A549 (cell line): ENCODE results near the gene RBMS3. TPM values are rescaled to one million over a fixed set of nuclear protein-coding genes. Genes with fewer than 3 reads are reported as not detected.

Experiments used
- ATAC-seq, 2 experiments: fragments of 200-7000 bp in 1 of 2; fragments of >200 bp in 1 of 2; cut with Nextera tagmentation in 1 of 2; cut with Tn5 transposase in 1 of 2; 3 replicates each; pipeline versions ENCODE4 v1.8.0 to v1.9.1; 2018 to 2020; ENCODE audit warnings: mild to moderate bottlenecking in 1 of 2, moderate library complexity in 1 of 2
- CTCF ChIA-PET: fragments of 300-600 bp; sonication (Branson Sonifier 250); formaldehyde crosslinking; extraction: SDS; loops from one replicate; lab custom pipeline; 2021; ENCODE audit warnings: antibody characterized with exemption, inconsistent platforms; lab: Yijun Ruan, JAX
- POLR2A ChIA-PET: fragments of 350-600 bp; formaldehyde crosslinking; extraction: SDS; loops from one replicate; lab custom pipeline; 2021; ENCODE audit warnings: antibody characterized with exemption, inconsistent platforms; lab: Yijun Ruan, JAX
- DNase-seq, 2 experiments: peaks; one replicate each; pipeline versions ENCODE4 v3.0.0 to v3.0.0-alpha.2; 2011 to 2016; ENCODE audit warnings: low read depth in 1 of 2, low spot score in 1 of 2
- FAIRE-seq: peaks from 2 replicates; lab custom pipeline; 2011; peaks lifted over from hg19 to GRCh38; lab: Jason Lieb, UNC
- H3K27ac ChIP-seq, 2 experiments: fragments of >200 bp; sonication (Bioruptor Twin); formaldehyde crosslinking; 3 replicates each; pipeline ENCODE4 v1.5.1; 2016 to 2017
- H3K4me1 ChIP-seq: fragments of >200 bp; sonication (Bioruptor Twin); formaldehyde crosslinking; 3 replicates; pipeline ENCODE4 v1.6.1; 2016
- H3K4me2 ChIP-seq: fragments of >200 bp; sonication (Bioruptor Twin); formaldehyde crosslinking; 3 replicates; pipeline ENCODE4 v1.6.1; 2016
- H3K4me3 ChIP-seq: fragments of >200 bp; sonication (Bioruptor Twin); formaldehyde crosslinking; 3 replicates; pipeline ENCODE4 v1.5.1; 2016
- H3K9me3 ChIP-seq: fragments of >200 bp; sonication (Bioruptor Twin); formaldehyde crosslinking; 3 replicates; pipeline ENCODE4 v1.6.1; 2016
- CBX2 ChIP-seq: fragments of 200-600 bp; sonication (generic); IDR thresholded peaks from 2 replicates; pipeline ENCODE4 v1.6.1; 2016; ENCODE audit warnings: low read depth, mild to moderate bottlenecking, borderline replicate concordance
- CEBPB ChIP-seq, 2 experiments: fragments of >200 bp in 1 of 2; sonication (Bioruptor Twin) in 1 of 2; formaldehyde crosslinking in 1 of 2; IDR thresholded peaks; 2 replicates each; pipeline ENCODE4 v1.6.1; 2012 to 2016
- CHD4 ChIP-seq: fragments of 200-600 bp; sonication (generic); IDR thresholded peaks from 2 replicates; pipeline ENCODE4 v1.6.1; 2016; ENCODE audit warnings: antibody characterized with exemption, mild to moderate bottlenecking, borderline replicate concordance
- E2F6 ChIP-seq: IDR thresholded peaks from 2 replicates; pipeline ENCODE4 v1.6.1; 2012; ENCODE audit warnings: low read depth, borderline replicate concordance
- EHF ChIP-seq: fragments of 250-450 bp; sonication (Bioruptor Pico); IDR thresholded peaks from 2 replicates; pipeline ENCODE4 v1.5.0; 2020; ENCODE audit warnings: mild to moderate bottlenecking
- EP300 ChIP-seq, 2 experiments: fragments of >200 bp; sonication (Bioruptor Twin); formaldehyde crosslinking; IDR thresholded peaks; 2 replicates in 1 of 2; 3 replicates in 1 of 2; pipeline ENCODE4 v1.6.1; 2016 to 2017
- ESRRA ChIP-seq: fragments of 150-350 bp; IDR thresholded peaks from 2 replicates; pipeline ENCODE4 v1.6.1; 2014; ENCODE audit warnings: mild to moderate bottlenecking, low read length, borderline replicate concordance
- FOSB ChIP-seq: fragments of 250-450 bp; sonication (Bioruptor Pico); IDR thresholded peaks from 2 replicates; pipeline ENCODE4 v1.5.0; 2020; ENCODE audit warnings: mild to moderate bottlenecking, moderate library complexity
- FOSL2 ChIP-seq, 2 experiments: fragments of 450-650 bp in 1 of 2; fragments of >200 bp in 1 of 2; sonication (Bioruptor Twin) in 1 of 2; formaldehyde crosslinking; IDR thresholded peaks; 2 replicates each; pipeline versions ENCODE4 v1.5.0 to v1.6.1; 2016 to 2020; ENCODE audit warnings: mild to moderate bottlenecking in 1 of 2, moderate library complexity in 1 of 2
- GATA3 ChIP-seq: IDR thresholded peaks from 2 replicates; pipeline ENCODE4 v1.6.1; 2012; ENCODE audit warnings: borderline replicate concordance
- HDAC2 ChIP-seq: fragments of 200-600 bp; sonication (generic); IDR thresholded peaks from 2 replicates; pipeline ENCODE4 v1.6.1; 2016
- HOXB5 ChIP-seq: fragments of 250-450 bp; sonication (Bioruptor Pico); IDR thresholded peaks from 2 replicates; pipeline ENCODE4 v1.5.0; 2020; ENCODE audit warnings: mild to moderate bottlenecking, moderate library complexity
- KDM1A ChIP-seq: fragments of 200-600 bp; sonication (generic); IDR thresholded peaks from 2 replicates; pipeline ENCODE4 v1.6.1; 2016; ENCODE audit warnings: low read depth, mild to moderate bottlenecking
- MAFK ChIP-seq: fragments of 450-650 bp; IDR thresholded peaks from 2 replicates; pipeline ENCODE4 v1.6.1; 2014; ENCODE audit not compliant: partially characterized antibody
- MAZ ChIP-seq: fragments of 150-350 bp; IDR thresholded peaks from 2 replicates; pipeline ENCODE4 v1.6.1; 2014; ENCODE audit warnings: antibody characterized with exemption, low read depth, low read length, borderline replicate concordance
- MYC ChIP-seq: IDR thresholded peaks from 2 replicates; pipeline ENCODE4 v1.6.1; 2012; ENCODE audit warnings: mild to moderate bottlenecking, inconsistent platforms, low read length, improper control_type of control experiment, borderline replicate concordance
- NFE2L2 ChIP-seq: fragments of 150-350 bp; conservative IDR thresholded peaks from 2 replicates; pipeline ENCODE4 v1.6.1; 2014; ENCODE audit warnings: low read length
- NR3C1 ChIP-seq: fragments of >200 bp; sonication (Bioruptor Twin); formaldehyde crosslinking; IDR thresholded peaks from 3 replicates; pipeline ENCODE4 v1.6.1; 2017
- POLR2A ChIP-seq: IDR thresholded peaks from 2 replicates; pipeline ENCODE4 v1.6.1; 2012; ENCODE audit warnings: mild to moderate bottlenecking, low read length
- POLR2AphosphoS2 ChIP-seq: conservative IDR thresholded peaks from 2 replicates; pipeline ENCODE4 v1.6.1; 2012; ENCODE audit warnings: low read length, improper control_type of control experiment, inconsistent platforms
- RARB ChIP-seq: fragments of 250-450 bp; sonication (Bioruptor Pico); IDR thresholded peaks from 2 replicates; pipeline ENCODE4 v1.8.0; 2021; ENCODE audit warnings: mild to moderate bottlenecking, moderate library complexity
- RFX5 ChIP-seq: fragments of 450-650 bp; IDR thresholded peaks from 2 replicates; pipeline ENCODE4 v1.7.1; 2014; ENCODE audit warnings: antibody characterized with exemption, mild to moderate bottlenecking, moderate library complexity
- RNF2 ChIP-seq: fragments of 200-600 bp; sonication (generic); IDR thresholded peaks from 2 replicates; pipeline ENCODE4 v1.6.1; 2016; ENCODE audit warnings: low read depth, mild to moderate bottlenecking, antibody characterized with exemption, moderate library complexity, borderline replicate concordance
- SMC3 ChIP-seq: fragments of >200 bp; sonication (Bioruptor Twin); formaldehyde crosslinking; IDR thresholded peaks from 3 replicates; pipeline ENCODE4 v1.6.1; 2018; ENCODE audit warnings: inconsistent platforms
- SREBF2 ChIP-seq: fragments of 450-650 bp; IDR thresholded peaks from 2 replicates; pipeline ENCODE4 v1.6.1; 2014; ENCODE audit warnings: mild to moderate bottlenecking, moderate library complexity
- TFCP2L1 ChIP-seq: fragments of 250-450 bp; sonication (Bioruptor Pico); IDR thresholded peaks from 2 replicates; pipeline ENCODE4 v1.5.0; 2021; ENCODE audit warnings: mild to moderate bottlenecking
- TP53 ChIP-seq: fragments of 250-450 bp; sonication (Bioruptor Pico); IDR thresholded peaks from 2 replicates; pipeline ENCODE4 v1.5.0; 2021; ENCODE audit warnings: mild to moderate bottlenecking, moderate library complexity
- ZC3H11A ChIP-seq: fragments of 450-650 bp; IDR thresholded peaks from 2 replicates; pipeline ENCODE4 v1.6.1; 2014; ENCODE audit warnings: antibody characterized with exemption, mild to moderate bottlenecking
- ZFP36 ChIP-seq: fragments of 450-650 bp; IDR thresholded peaks from 2 replicates; pipeline ENCODE4 v1.6.1; 2014; ENCODE audit warnings: borderline replicate concordance; ENCODE audit not compliant: partially characterized antibody
- ZSCAN20 ChIP-seq: fragments of 250-450 bp; sonication (Bioruptor Pico); IDR thresholded peaks from 2 replicates; pipeline ENCODE4 v1.8.0; 2022; ENCODE audit warnings: mild to moderate bottlenecking, moderate library complexity
- WGBS: methylation state at CpG from one replicate; pipeline ENCODE4 v1.1.6; 2017; ENCODE audit errors: missing lambda C conversion rate; 5-methylcytosine and 5-hydroxymethylcytosine counted together
- polyA plus RNA-seq, 4 experiments: library from polyadenylated mRNA; depleted of rRNA in 3 of 4; stranded (reverse); fragments of >200 nt; fragmentation: RNase III in 1 of 4; extraction: RNeasy Plus Mini Kit Qiagen cat#74134 plus additional on column Dnase treatment in 1 of 4; gene quantifications; 2 replicates in 3 of 4; 3 replicates in 1 of 4; pipeline ENCODE4 v1.2.3, GENCODE V29; 2011 to 2017
- TF ChIP-seq, protein P1 (sequence below): fragments of 250-450 bp; sonication (Bioruptor Pico); IDR thresholded peaks from 2 replicates; pipeline ENCODE4 v1.5.0; 2021; ENCODE audit warnings: mild to moderate bottlenecking, moderate library complexity, borderline replicate concordance
- TF ChIP-seq, protein P2 (sequence below): fragments of >200 bp; sonication (Bioruptor Twin); formaldehyde crosslinking; IDR thresholded peaks from 2 replicates; pipeline ENCODE4 v1.6.1; 2016

Gene RBMS3
- polyA plus RNA-seq, 2 of the 4 experiments (the other 2 are of a cell fraction) = 0.92 to 4.1 TPM

GRCh38 chr3:29397406-29397805, 116.5 kb downstream of the RBMS3 start:
- Histone ChIP-seq H3K4me1 (no peaks in the 10 kb centered on the region), H3K27ac (no peak overlapping the region), H3K4me2 (no peak overlapping the region), H3K4me3 (no peak overlapping the region), H3K9me3 (no peaks in the 10 kb centered on the region)
- no peak for TF ChIP-seq MYC
- TF ChIP-seq GATA3 = no peak
- no peak for TF ChIP-seq POLR2AphosphoS2
- TF ChIP-seq MAFK = no peak
- TF ChIP-seq FOSL2 (IDR thresholded peaks at IDR 0.05) = no peak
- no peak for TF ChIP-seq FOSL2 (CRISPR knock-in tag; IDR thresholded peaks at IDR 0.05)
- TF ChIP-seq RARB (CRISPR knock-in tag) = no peak
- no peak for TF ChIP-seq CEBPB (IDR thresholded peaks at IDR 0.05)
- TF ChIP-seq KDM1A = no peak
- TF ChIP-seq HDAC2 = no peak
- no peak for TF ChIP-seq ESRRA
- TF ChIP-seq FOSB (CRISPR knock-in tag) = no peak
- TF ChIP-seq E2F6 = no peak
- no peak for TF ChIP-seq NFE2L2
- WGBS = 79% methylated on average over 3 of the region's 3 CpGs
- FAIRE-seq = no peak
- no peak for ATAC-seq
- DNase-seq = no peak
- ChIA-PET POLR2A (no interaction called here), CTCF (interaction anchor here (0.6 kb wide), 1 partner anchor 366 kb away, joined by 4 read pairs; no protein-coding TSS in a partner anchor)

- Histone ChIP-seq H3K4me1 (no peaks in the 10 kb centered on the region), H3K9me3 (no peaks in the 10 kb centered on the region), H3K27ac (no peak overlapping the region), H3K4me2 (no peak overlapping the region), H3K4me3 (no peak overlapping the region)
- CTCF ChIA-PET = interaction anchor here (1.4 kb wide), 1 partner anchor 29 kb away, joined by 4 read pairs; no protein-coding TSS in a partner anchor
- no peak for FAIRE-seq
- ATAC-seq = no peak
- no peak for DNase-seq
- POLR2A ChIA-PET = no interaction called here
- WGBS = 65% methylated on average over 4 of the region's 4 CpGs
- TF ChIP-seq ZSCAN20 (CRISPR knock-in tag) (no peak), CBX2 (no peak), HOXB5 (no peak), SMC3 (no peak), ZFP36 (no peak), CHD4 (no peak), TP53 (CRISPR knock-in tag) (no peak), EP300 (IDR thresholded peaks at IDR 0.05) (no peak), EHF (no peak), RNF2 (no peak), SREBF2 (no peak), NR3C1 (no peak), RFX5 (no peak), FOSB (CRISPR knock-in tag) (no peak), MAZ (no peak), TFCP2L1 (no peak), ZC3H11A (no peak), POLR2A (no peak)
- TF ChIP-seq, protein P1, sequence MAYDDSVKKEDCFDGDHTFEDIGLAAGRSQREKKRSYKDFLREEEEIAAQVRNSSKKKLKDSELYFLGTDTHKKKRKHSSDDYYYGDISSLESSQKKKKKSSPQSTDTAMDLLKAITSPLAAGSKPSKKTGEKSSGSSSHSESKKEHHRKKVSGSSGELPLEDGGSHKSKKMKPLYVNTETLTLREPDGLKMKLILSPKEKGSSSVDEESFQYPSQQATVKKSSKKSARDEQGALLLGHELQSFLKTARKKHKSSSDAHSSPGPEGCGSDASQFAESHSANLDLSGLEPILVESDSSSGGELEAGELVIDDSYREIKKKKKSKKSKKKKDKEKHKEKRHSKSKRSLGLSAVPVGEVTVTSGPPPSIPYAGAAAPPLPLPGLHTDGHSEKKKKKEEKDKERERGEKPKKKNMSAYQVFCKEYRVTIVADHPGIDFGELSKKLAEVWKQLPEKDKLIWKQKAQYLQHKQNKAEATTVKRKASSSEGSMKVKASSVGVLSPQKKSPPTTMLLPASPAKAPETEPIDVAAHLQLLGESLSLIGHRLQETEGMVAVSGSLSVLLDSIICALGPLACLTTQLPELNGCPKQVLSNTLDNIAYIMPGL = no peak
- TF ChIP-seq, protein P2, sequence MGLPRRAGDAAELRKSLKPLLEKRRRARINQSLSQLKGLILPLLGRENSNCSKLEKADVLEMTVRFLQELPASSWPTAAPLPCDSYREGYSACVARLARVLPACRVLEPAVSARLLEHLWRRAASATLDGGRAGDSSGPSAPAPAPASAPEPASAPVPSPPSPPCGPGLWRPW = no peak
Observed at GRCh38 chr3:29398787-29399186, 117.9 kb downstream of the RBMS3 start.
